GM20000 (cell line): ENCODE results near the gene TAS2R50.
"Not testable (repeated sequence)": the region's sequence is repeated elsewhere in the genome, so short reads cannot be mapped to it uniquely, and the experiment has no call there.

Experiments
- DNase-seq: peaks from one replicate; pipeline ENCODE4 v3.0.0; 2012; ENCODE audit warnings: low spot score
- TF ChIP-seq, protein P1 (sequence below): IDR thresholded peaks from 2 replicates; pipeline ENCODE4 v1.5.1; 2012; ENCODE audit warnings: mild to moderate bottlenecking, control low read depth; ENCODE audit errors: extremely low read depth, missing control alignments

The TAS2R50 gene, protein sequence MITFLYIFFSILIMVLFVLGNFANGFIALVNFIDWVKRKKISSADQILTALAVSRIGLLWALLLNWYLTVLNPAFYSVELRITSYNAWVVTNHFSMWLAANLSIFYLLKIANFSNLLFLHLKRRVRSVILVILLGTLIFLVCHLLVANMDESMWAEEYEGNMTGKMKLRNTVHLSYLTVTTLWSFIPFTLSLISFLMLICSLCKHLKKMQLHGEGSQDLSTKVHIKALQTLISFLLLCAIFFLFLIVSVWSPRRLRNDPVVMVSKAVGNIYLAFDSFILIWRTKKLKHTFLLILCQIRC

DNA sequence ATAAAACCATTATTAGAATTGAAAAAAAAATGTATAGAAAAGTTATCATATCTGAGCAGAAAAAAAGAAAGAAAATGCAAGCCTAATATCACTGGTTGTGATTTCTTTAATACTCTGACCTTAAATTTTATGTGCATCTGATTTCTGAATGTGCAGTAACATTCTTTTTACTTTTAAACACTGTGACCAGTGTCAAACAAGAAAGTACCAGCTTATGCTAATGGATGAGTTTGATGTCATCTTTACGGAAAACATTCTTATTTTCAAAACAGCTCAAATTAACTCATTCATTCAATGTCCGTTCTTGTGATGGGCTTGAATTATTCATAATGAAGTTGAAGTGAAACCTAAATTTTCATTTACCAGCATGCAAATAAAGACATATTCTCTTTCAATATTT, at the start of gene TAS2R50:
TSS of gene TAS2R50 (minus strand) at position 101 of the 400 bp plus-strand sequence. CDS start at position 49, 52 bp downstream.
- DNase-seq, result no peak

DNA sequence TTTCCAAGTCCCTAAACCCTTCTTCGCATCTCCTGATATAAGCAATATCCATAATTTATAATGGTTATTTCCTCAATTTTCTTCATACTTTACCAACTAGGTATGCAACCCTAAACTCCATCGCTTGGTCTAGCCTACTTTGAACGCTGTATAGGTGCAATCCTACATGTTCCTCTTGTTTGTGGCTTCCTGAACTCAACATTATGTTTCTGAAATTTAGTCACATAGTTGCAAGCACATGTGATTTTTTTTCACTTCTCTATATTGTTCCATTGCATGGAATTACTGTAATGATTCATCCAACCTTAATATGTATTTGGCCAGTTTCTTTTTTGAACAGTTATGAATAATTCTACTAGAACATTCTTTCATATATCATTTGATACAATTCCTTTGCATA, 47.2 kb upstream of the TAS2R50 start:
- not testable (repeated sequence) for DNase-seq

More for the DNA sequence above, at the start of gene TAS2R50:
- TF ChIP-seq, protein P1, sequence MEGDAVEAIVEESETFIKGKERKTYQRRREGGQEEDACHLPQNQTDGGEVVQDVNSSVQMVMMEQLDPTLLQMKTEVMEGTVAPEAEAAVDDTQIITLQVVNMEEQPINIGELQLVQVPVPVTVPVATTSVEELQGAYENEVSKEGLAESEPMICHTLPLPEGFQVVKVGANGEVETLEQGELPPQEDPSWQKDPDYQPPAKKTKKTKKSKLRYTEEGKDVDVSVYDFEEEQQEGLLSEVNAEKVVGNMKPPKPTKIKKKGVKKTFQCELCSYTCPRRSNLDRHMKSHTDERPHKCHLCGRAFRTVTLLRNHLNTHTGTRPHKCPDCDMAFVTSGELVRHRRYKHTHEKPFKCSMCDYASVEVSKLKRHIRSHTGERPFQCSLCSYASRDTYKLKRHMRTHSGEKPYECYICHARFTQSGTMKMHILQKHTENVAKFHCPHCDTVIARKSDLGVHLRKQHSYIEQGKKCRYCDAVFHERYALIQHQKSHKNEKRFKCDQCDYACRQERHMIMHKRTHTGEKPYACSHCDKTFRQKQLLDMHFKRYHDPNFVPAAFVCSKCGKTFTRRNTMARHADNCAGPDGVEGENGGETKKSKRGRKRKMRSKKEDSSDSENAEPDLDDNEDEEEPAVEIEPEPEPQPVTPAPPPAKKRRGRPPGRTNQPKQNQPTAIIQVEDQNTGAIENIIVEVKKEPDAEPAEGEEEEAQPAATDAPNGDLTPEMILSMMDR, result no peak

GRCh38 chr12:11031307-11031706, 44.6 kb upstream of the TAS2R50 start, which contains the start of gene TAS2R31:
Gene TAS2R31, minus strand, starts transcription at chr12:11031407. Its CDS starts 72 bp downstream, at chr12:11031335.
- TF ChIP-seq, protein P1, result no peak
- DNase-seq, result no peak

DNA sequence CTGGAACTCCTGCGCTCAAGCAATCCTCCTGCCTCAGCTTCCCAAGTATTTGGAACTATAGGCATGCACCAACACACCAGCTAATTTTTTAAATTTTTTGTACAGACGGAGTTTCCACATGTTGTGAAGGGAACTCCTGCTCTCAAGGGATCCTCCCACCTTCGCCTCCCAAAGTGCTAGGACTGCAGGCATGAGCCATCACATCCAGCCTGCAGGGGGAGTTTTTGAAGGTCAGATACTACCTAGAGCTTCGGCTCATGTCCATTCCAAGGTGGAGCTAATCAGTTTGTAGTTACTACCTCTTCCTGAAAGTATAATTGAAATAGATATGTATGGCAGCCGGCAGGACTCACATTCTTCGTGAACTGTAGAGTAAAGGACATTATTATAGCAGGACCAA, 39.4 kb upstream of the TAS2R50 start:
- TF ChIP-seq, protein P1, result no peak
- no peak for DNase-seq

DNA sequence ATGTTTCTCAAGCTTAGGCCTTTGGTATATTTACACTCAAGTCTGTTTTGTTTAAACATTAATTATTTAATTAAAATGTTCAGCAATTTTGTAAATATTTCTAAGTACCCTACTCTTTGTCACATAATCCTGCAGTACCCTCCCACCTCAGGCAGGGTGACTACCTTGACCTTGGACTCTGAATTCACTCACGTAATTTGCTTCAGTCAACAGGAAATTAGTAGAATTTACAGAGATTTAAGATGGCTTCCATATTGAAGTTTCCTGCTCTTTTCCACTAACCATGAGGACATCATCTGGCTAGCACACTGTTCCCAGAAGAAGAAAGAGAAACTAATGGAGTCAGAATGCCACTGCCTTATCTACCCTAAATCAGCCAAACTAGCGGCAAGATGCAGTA, 36.7 kb upstream of the TAS2R50 start:
- TF ChIP-seq, protein P1, result no peak
- no peak for DNase-seq

DNA sequence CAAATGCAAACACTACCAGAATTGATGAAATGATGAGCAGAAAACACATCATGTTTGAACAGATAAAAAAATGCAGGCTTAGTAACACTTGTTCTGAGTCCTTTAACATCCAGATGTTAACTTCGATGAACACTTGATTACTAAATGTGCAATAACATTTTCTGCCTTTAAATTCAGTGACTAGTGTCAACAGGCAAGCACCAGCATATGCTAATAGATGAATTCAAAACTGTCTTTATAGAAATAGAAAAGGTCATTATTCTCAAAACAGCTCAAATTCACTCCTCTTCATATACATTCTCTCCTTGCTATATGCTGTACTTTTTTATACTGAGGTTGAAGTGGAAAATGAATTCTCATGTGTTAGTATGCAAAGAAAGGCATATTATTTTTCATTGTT, 35.8 kb upstream of the TAS2R50 start, which contains the start of gene TAS2R19:
TSS of gene TAS2R19 (minus strand) at position 101 of the 400 bp plus-strand sequence. CDS start at position 52, 49 bp downstream.
- TF ChIP-seq, protein P1, result no peak
- no peak for DNase-seq

- no peak for DNase-seq
- TF ChIP-seq, protein P1, result no peak
Observed at GRCh38 chr12:11016937-11017336, 30.2 kb upstream of the TAS2R50 start.
